Heart left ventricle (tissue), 13 donors: ENCODE data around the gene MFN1.

Experiments used
- POLR2A ChIP-seq, 2 donors: fragments of 450-650 bp; IDR thresholded peaks; one replicate each; pipeline ENCODE4 v1.6.1; 2017; ENCODE audit warnings: antibody characterized with exemption in 2 of 2, mild to moderate bottlenecking in 2 of 2, moderate library complexity in 2 of 2
- TF ChIP-seq, protein P1 (sequence below), 12 donors: fragments of 200-600 bp; sonication (generic) in 4 of 12; IDR thresholded peaks; one replicate each; pipeline versions ENCODE4 v1.5.0 to v1.8.0; 2018 to 2022; ENCODE audit warnings: antibody characterized with exemption in 12 of 12, mild to moderate bottlenecking in 5 of 12
- donor health status: ischemic (EF 13 %, LVEDD 7.1; RV severe dilation, severe dysfunction).
- donor health status: DM: no; HTN: yes; CAD: no.
- donor health status: DM: no; HTN: no; CAD: no.
- donor health status: ischemic (EF 25% LVEDD 6.9; RV normal size, moderate dysfunction).
- donor health status: ischemic (EF 25% LVEDD 5.7; RV mildly dilated, moderate dysfunction).
- donor health status: ischemic (EF 35%, LVEDD 5.7; RV mildly dilated, moderate dysfunction).
- donor health status: nonischemic (EF 11% LVEDD 7.7; RV severe dilation, severe dysfunction).
- donor health status: DM: yes; HTN: yes; CAD: no.
- donor health status: PGD.
- donor health status: ischemic (EF 29% LVEDD 5.4; RV normal size, mild dysfunction).
- donor health status: nonischemic (EF 23%, LVEDD 6.1; RV moderate dilation, normal function).

DNA sequence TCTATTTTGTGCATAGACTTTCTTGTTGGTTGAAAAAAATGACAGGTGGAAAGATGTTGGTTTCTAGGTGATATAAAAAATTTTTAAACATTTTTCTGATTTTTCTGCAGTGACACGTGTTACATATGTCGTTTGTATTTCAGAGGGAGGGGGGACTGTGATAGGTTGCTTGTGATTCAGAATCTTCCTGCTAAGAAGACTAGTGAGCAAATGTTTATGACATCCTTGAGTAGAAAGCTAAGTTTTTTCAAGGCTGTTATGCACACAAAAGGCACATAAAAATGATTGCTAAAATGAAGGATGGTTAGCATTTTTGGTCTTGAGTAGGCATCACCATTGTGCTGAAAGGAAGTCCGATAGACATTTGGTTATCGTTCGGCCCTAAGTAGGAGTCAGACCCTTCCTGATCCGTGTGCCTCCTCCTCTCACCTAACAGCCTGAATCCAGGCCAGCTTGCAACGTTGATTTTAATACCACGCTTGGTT lies 23.2 kb upstream of the MFN1 start:
- TF ChIP-seq, protein P1, sequence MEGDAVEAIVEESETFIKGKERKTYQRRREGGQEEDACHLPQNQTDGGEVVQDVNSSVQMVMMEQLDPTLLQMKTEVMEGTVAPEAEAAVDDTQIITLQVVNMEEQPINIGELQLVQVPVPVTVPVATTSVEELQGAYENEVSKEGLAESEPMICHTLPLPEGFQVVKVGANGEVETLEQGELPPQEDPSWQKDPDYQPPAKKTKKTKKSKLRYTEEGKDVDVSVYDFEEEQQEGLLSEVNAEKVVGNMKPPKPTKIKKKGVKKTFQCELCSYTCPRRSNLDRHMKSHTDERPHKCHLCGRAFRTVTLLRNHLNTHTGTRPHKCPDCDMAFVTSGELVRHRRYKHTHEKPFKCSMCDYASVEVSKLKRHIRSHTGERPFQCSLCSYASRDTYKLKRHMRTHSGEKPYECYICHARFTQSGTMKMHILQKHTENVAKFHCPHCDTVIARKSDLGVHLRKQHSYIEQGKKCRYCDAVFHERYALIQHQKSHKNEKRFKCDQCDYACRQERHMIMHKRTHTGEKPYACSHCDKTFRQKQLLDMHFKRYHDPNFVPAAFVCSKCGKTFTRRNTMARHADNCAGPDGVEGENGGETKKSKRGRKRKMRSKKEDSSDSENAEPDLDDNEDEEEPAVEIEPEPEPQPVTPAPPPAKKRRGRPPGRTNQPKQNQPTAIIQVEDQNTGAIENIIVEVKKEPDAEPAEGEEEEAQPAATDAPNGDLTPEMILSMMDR (IDR thresholded peaks at IDR 0.05): no peak
- no peak for TF ChIP-seq POLR2A (IDR thresholded peaks at IDR 0.05)
